D341Med (cell line): ENCODE measurements around the gene CD63.

Experiments used
- DNase-seq: peaks from one replicate; pipeline ENCODE4 v3.0.0; 2012; ENCODE audit warnings: low spot score

The CD63 gene

DNA sequence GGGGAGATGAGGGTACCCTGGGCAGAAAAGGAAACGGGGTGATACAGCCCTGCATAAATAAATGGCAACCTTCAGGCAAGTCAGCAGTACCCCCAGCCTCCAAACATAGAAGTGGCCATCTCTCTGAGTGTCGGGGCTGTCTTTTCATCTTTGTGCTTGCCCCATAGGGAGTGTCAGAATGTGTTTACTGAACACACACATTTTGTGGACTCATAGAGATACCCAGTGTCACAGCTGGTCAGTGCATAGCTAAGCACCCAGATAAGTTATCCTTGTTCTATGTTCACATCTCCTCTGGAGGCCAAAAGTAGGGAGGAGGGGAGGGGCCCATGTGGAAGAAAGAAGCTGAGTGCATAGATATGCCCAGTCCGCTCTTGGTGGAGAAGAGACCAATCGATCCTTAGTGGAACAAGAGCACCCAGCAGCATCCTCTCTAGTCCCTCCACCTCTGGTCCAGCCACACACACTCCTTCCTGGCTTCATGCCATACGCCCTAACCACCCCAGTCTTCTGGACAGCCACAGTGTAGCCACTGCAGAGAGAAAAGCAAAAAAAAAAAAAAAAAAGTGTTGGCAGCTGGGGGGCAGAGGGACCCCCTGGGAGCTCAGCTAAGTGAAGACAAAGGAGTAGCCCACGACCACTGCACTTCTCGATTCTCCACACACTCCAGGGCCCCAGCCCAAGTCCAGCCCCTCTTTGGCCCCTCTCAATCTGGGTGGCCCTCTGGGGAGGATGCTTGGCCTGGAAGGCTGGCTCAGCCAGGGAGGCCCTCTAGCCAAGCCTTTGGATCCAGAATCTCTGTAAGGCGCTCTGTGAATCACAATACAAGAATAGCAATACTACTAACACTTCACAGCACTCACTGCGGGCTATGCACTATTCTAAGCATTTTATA lies 23.7 kb downstream of the CD63 start:
- DNase-seq, result no peak

GRCh38 chr12:55703901-55704761 lies 24.7 kb downstream of the CD63 start:
- DNase-seq, result no peak

DNA sequence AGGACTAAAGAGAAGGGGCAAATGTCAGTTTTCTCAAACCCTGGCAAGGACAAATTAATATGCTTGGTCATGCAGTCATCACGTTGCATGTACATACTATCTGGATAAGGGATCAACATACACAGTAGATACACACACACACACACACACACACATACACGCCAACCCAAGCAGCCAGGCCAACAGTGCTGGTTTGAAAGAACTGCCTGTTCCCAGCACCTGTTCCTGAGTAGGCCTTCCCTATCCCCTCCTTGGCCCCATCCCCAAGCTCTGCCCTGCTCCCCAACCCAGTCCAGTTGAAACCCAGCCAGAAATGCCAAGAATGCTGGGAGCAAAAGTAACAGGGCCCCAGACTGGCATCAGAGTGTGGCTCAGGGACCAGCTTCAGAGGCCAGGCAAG lies 25.5 kb downstream of the CD63 start:
- DNase-seq, result no peak

DNA sequence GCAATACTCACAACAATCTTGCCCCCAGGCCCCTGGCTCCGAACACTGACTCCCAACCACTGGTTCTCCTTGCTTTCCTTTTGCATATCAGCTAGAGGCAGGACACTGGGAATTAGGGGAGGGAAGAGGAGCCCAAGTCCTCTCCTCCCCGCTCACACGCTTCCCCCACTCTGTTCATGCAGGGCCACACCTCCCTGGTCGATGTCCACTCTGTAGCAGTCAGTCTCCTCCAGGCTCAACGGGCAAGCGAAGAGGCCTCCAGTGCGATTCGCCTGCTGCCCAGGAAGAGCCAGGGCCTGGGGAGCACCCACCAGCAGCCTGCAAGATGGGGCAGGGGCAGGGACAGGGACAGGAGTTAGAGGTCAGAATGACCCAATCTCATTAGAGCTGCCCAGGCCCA lies 25.9 kb downstream of the CD63 start:
- no peak for DNase-seq

DNA sequence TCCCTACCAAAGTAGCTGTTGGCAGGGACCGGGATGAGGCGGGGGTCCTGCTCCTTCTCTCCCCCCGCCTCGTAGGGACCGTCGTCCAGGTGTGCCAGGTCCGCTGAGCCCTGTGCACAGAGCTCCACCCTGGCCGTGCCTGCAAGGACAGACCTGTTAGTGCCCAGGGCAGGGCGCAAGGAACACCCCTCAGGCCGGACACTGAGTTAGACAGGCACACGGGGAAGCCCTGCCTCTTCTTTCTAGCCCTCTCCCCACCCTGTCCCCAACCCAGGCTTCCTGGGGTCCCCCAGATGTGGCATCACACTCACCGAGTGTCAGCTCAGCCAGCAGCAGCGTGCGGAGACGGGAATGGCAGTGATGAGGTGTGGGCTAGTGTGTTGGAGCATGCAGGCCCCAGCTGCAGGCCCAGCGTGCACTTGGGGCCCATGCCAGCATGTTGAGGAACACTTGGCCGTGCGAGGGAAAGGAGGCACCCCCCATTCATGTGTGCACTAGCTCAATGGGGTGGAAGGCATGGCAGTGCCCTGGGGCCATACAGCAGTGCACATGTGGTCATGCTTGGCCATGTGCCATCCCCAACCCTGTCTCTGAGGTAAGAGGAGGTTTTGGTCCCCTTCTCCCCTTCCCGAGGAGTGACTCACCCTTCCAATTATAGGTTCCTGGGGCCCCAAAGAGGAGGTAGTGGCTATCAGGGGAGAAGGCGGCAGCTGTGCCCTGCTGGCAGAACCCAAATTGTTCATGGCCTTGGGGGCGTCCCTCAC lies 28.4 kb downstream of the CD63 start:
- no peak for DNase-seq

DNA sequence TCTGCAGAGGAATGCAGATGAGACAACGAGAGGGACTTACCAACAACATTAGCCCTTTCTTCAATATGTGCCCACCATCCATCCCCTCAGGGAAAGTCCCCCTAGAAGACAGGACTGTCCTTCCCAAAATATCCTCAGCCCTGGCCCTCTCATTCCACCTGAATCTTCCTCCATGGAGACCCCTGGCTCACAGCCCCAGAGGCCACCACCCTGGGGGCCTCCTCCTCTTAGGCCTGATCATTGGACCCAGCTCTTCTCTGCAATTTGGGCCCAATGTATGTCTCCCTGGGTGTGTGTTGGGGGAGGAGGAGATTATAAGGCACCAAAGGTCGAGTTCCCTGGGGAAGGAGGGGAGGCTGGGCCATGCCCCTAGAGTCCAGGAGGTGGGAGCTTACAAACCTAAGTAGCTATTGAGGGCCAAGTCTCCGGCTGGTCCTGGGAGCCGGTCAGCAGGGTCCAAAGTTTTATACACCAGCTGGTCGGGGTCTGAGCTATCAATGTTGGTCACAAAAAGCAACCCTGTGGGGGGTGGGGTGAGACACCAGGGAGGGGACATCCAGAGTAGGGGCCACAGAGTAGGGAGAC lies 29.2 kb downstream of the CD63 start:
- DNase-seq, result no peak

GRCh38 chr12:55698965-55699364 lies 29.8 kb downstream of the CD63 start:
- no peak for DNase-seq

DNA sequence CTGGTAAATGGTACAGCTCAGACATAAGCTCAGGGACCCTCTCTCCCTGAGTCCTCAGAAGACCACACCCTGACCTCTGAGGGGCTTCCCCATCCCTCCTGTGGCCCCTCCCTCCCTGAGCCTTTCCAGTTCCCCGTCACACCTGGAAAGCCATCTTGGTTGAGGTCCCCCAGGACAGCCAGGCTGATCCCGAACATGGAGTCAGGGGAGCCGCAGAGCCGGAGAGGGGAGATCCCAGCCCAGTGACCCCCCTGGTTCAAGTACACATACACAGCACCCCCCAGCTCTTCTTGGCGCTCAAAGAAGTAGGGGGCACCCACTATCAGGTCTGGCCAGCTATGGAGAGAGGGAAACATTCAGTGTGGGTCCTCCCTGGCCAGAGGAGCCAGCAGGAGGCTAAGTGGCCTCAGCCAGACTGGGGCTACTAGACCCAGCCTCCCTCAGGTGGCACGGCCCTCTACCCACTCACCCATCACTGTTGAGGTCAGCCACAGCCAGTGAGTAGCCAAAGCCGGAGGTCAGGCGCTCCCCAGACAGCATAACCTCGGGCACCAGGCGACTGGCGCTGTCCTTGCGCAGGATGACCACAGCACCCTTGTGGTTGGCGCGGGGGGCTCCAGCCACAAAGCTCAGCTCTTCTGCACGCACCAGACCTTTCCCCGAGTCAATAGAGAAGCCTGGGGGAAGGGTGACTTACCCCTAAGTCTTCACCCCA lies 30.4 kb downstream of the CD63 start:
- no peak for DNase-seq

- no peak for DNase-seq
These were observed 31.1 kb downstream of the CD63 start for GRCh38 chr12:55697686-55698085.

- no peak for DNase-seq
These were observed 31.9 kb downstream of the CD63 start for GRCh38 chr12:55696796-55697462.

DNA sequence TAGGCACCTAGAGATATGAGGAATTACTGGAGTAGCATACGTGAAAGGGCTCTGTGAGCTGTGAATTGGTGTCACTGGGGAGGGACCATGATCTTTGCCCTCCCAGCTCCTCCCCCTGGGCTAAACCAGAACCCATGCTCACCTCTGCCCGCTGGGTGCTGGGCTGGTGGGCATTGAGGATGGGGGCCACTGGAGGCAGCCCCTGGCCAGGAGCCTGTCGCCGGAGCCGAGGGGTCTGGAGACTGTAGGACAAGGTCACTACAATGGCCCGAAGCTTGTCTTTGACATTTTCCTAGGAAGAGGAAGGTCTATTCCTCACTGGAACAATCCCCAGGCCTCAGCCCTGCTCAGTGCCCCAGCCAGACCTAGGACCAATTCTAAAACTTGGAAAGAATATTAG lies 32.7 kb downstream of the CD63 start:
- DNase-seq, result no peak

DNA sequence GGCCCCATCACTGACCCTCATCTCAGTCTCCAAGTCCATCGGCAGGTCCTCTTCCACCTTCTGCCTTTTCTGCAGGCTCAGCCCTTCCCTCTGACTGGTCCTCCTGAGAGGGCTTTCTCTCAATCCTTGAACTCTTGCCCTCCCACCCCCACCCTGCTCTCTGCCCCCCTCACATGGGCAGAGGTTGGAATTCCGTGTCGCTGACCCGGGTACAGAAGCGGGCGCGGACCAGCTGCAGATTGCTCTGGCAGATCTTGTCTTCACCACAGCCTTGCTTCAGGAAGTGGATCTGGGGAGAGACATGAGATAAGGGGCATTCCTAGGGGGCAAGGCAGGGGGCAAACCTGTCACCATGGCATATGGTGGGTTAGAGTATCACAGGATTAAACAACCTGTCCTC lies 33.5 kb downstream of the CD63 start:
- DNase-seq, result no peak

DNA sequence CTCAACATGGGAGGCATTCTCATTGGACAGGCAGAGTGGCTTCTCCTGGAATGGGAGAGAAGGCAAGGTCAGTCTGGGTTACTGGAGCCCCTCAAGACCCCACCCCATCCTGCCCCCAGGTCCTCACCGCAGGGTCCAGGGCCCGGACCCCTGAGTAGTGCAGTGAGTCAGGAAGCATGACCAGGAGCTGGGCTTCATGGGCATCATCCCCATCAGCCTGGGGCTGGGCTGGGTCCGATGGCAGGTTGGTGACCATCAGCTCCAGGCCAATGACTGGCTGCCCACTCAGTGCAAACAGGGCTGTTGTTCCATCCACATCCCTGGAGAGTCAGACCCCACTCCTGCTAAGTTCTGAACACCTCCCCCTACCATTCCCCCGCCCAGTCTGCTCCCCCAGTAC lies 34.2 kb downstream of the CD63 start:
- DNase-seq, result no peak

- no peak for DNase-seq
These were observed 34.7 kb downstream of the CD63 start for GRCh38 chr12:55694188-55694515.

DNA sequence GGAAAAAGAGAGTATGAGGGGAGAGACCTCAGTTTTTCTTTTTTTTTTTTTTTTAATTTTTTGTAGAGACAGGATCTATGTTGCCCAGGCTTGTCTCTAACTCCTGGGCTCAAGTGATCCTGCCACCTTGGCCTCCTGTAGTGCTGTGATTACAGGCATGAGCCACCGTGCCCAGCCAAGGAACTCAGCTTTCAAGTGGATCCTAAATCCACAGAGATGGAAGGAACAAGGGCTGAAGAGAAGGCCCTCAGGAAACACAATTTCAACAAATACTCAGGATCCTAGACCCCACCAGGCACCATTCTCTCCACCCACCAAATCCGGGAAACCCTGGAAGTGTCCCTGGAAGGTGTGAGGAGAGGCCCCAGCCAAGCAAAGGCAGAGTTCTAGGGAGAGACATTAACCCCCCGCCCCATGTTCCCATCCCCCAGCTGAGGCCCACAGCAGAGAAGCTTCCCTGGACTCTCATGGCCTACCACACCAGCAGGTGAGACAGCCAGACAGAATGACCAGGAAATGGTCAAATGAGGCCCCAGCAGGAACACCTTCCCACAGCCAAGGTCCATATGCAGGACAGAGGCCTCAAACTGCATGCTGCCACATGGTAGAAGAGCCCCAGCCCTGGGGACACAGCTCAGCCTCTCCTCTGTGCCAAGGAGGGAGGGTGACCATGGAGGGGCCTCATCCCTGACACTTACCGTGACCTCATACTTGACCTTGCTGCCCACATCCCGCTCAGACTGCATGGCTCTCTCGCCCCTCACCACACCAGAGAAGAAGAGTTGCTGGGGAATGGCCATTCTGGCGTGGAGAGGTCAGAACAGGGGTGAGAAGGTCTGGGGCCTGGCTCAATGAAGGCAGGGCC lies 35.3 kb downstream of the CD63 start:
- no peak for DNase-seq

- DNase-seq, result no peak
These were observed 36.0 kb downstream of the CD63 start for GRCh38 chr12:55692631-55693322.

- no peak for DNase-seq
These were observed 39.8 kb downstream of the CD63 start for GRCh38 chr12:55688716-55689655.

DNA sequence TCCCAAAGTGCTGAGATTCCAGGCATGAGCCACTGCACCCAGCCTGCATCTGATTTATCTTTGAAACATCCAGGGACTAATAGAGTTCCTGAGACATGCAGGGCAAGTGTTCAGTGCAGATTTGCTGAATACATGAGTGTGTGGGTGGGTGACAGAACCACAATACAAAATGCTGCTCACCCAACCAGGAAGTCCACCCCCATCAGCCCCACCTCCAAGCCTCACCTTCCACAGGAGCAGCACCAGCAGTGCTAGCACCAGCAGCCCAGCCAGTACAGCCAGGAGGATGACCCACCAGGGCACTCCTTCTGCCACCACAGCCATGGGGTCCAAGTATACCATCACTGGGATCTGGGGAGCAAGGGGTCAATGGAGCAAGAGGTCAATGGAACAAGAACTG lies 41.1 kb downstream of the CD63 start:
- no peak for DNase-seq
